Endodermal cell (in vitro differentiated cells): Measurements from ENCODE around the gene RELA. TPM values are rescaled to one million over a fixed set of nuclear protein-coding genes. Genes with fewer than 3 reads are reported as not detected.

ENCODE experiments used
- DNase-seq: peaks from one replicate; pipeline ENCODE4 v3.0.0-alpha.2; 2017
- H3K27ac ChIP-seq: 2 replicates; pipeline ENCODE4 v1.5.1; 2013; ENCODE audit warnings: mild to moderate bottlenecking, low read depth, low read length, moderate library complexity
- H3K27me3 ChIP-seq: 2 replicates; pipeline ENCODE4 v1.6.1; 2013; ENCODE audit warnings: mild to moderate bottlenecking, low read length, moderate library complexity; ENCODE audit not compliant: insufficient read depth, control insufficient read depth, poor library complexity, severe bottlenecking
- H3K36me3 ChIP-seq: 2 replicates; pipeline ENCODE4 v1.7.0; 2013; ENCODE audit warnings: mild to moderate bottlenecking, low read length, moderate library complexity; ENCODE audit not compliant: control insufficient read depth, insufficient read depth
- H3K4me1 ChIP-seq: one replicate; pipeline ENCODE4 v1.7.0; 2013; ENCODE audit warnings: low read length; ENCODE audit not compliant: control insufficient read depth, insufficient read depth
- H3K4me3 ChIP-seq: 2 replicates; pipeline ENCODE4 v1.5.1; 2013; ENCODE audit warnings: mild to moderate bottlenecking, low read length, moderate library complexity
- H3K9ac ChIP-seq: 2 replicates; pipeline ENCODE4 v1.6.1; 2013; ENCODE audit warnings: mild to moderate bottlenecking, low read length, moderate library complexity; ENCODE audit not compliant: poor library complexity, severe bottlenecking; ENCODE audit errors: extremely low read depth
- H3K9me3 ChIP-seq: 2 replicates; pipeline ENCODE4 v1.6.1; 2013; ENCODE audit warnings: mild to moderate bottlenecking, low read length, moderate library complexity; ENCODE audit not compliant: control insufficient read depth
- H3K27ac Mint-ChIP-seq: 2 replicates; pipeline ENCODE4 v1.8.0; 2020; ENCODE audit warnings: mixed read lengths
- H3K27me3 Mint-ChIP-seq: 2 replicates; pipeline ENCODE4 v1.8.0; 2021; ENCODE audit warnings: mild to moderate bottlenecking, mixed read lengths; ENCODE audit not compliant: insufficient read depth
- H3K36me3 Mint-ChIP-seq: 2 replicates; pipeline ENCODE4 v1.8.0; 2020; ENCODE audit warnings: low read depth, mixed read lengths
- H3K4me1 Mint-ChIP-seq: 2 replicates; pipeline ENCODE4 v1.8.0; 2020; ENCODE audit warnings: mixed read lengths
- H3K4me3 Mint-ChIP-seq: 2 replicates; pipeline ENCODE4 v1.8.0; 2020; ENCODE audit warnings: mild to moderate bottlenecking, moderate library complexity, mixed read lengths
- H3K9me3 Mint-ChIP-seq: 2 replicates; pipeline ENCODE4 v1.8.0; 2020; ENCODE audit warnings: mild to moderate bottlenecking, mixed read lengths
- WGBS, 2 experiments: methylation state at CpG; one replicate each; pipeline versions ENCODE4 v1.1.5 to v1.1.7; 2013; ENCODE audit warnings: missing lambda C conversion rate in 2 of 2, mixed read lengths in 1 of 2; ENCODE audit not compliant: insufficient coverage in 1 of 2, insufficient read length in 1 of 2; 5-methylcytosine and 5-hydroxymethylcytosine counted together
- total RNA-seq, 2 donors: library from RNA; stranded (reverse); fragmentation: NEBNext Ultra II Directional in 1 of 2; extraction: Animal tissue kit (Norgen Biotek cat#: 25700) in 1 of 2; gene quantifications; 2 replicates in 1 of 2; 3 replicates in 1 of 2; pipeline ENCODE4 v1.2.1, GENCODE V29; 2021
- TF ChIP-seq, protein P1 (sequence below): fragments of 200-600 bp; sonication (generic); conservative IDR thresholded peaks from 2 replicates; pipeline ENCODE4 v1.5.0; 2021; ENCODE audit warnings: antibody characterized with exemption, mild to moderate bottlenecking

The RELA gene
- total RNA-seq, 2 donors from 2014 or later, result 40.2 to 41.1 TPM

DNA sequence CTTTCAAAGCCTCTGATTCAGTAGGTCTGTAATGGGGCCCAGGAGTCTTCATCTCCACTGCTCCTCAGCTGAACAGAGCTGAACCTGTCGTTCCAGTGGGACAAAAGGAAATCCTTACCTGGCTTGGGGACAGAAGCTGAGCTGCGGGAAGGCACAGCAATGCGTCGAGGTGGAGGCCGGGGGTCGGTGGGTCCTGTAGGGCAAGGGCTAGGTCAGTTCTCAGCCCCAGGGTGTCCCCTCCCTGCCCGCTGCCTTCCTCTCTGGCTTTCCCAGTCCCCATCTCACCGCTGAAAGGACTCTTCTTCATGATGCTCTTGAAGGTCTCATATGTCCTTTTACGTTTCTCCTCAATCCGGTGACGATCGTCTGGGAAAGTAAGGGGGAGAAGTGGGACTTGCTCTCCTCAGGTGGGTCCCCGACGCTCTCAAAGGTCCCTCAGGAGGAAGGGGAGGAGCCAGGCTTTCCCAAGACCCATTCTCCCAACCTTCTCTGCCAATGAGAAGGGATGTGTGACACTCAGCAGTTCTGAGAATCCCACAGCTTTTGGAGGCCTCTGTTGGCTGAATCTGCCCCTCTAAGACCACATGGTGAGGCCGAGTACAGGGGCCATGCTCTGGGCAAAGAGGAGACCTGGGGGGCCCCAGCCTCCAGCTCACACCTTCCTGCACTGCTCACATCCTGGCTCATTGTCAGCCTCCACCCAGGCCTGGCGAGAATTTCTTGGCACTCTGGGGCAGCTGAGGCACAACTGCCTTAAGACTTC lies 7.0 kb downstream of the RELA start:
- Mint-ChIP-seq H3K4me1 (peaks cover 15% of the 10 kb centered on the region), H3K4me3 (no peak overlapping the region), H3K9me3 (no peaks in the 10 kb centered on the region), H3K36me3 (peaks cover 62% of the 10 kb centered on the region), H3K27me3 (no peaks in the 10 kb centered on the region), H3K27ac (no peak overlapping the region)
- Histone ChIP-seq H3K27ac (no peak overlapping the region), H3K36me3 (peaks cover 68% of the 10 kb centered on the region), H3K4me1 (no peaks in the 10 kb centered on the region), H3K9ac (no peak overlapping the region), H3K9me3 (no peaks in the 10 kb centered on the region), H3K4me3 (no peak overlapping the region), H3K27me3 (no peaks in the 10 kb centered on the region)
- peak; percentile 42 for DNase-seq
- TF ChIP-seq, protein P1, sequence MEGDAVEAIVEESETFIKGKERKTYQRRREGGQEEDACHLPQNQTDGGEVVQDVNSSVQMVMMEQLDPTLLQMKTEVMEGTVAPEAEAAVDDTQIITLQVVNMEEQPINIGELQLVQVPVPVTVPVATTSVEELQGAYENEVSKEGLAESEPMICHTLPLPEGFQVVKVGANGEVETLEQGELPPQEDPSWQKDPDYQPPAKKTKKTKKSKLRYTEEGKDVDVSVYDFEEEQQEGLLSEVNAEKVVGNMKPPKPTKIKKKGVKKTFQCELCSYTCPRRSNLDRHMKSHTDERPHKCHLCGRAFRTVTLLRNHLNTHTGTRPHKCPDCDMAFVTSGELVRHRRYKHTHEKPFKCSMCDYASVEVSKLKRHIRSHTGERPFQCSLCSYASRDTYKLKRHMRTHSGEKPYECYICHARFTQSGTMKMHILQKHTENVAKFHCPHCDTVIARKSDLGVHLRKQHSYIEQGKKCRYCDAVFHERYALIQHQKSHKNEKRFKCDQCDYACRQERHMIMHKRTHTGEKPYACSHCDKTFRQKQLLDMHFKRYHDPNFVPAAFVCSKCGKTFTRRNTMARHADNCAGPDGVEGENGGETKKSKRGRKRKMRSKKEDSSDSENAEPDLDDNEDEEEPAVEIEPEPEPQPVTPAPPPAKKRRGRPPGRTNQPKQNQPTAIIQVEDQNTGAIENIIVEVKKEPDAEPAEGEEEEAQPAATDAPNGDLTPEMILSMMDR, result no peak
- 93 to 95% methylated on average over 10 to 16 of the region's 16 CpGs for WGBS, 2 experiments

DNA sequence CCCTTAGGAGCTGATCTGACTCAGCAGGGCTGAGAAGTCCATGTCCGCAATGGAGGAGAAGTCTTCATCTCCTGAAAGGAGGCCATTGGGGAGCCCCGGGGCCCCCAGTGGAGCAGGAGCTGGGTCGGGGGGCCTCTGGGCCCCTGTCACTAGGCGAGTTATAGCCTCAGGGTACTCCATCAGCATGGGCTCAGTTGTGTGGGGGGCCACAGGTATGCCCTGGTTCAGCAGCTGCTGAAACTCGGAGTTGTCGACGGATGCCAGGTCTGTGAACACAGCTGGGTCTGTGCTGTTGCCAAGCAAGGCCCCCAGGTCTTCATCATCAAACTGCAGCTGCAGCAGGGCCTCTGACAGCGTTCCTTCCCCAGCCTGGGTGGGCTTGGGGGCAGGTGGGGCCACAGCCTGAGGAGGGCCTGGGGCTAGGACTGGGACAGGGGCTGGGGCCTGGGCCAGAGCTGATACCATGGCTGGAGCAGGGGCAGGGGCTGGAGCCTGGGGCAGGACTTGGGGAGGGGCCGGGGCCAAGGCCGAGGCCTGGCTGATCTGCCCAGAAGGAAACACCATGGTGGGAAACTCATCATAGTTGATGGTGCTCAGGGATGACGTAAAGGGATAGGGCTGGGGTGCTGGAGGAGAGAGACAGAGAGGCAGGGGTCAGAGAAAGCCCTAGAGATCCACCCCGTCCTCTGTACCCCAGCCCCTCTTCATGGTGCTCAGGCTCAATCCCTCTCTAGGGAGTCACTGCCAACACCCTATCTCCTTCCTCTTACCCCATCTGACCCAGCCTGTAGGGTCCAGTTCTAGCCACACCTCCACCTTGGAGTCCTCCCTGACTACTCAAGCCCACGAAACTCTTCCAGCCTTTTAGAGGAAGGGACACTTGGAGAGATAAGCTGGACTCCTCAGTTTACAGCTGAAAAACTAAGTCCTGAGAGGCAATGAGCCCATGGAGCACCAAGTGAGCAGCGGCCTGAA lies 8.1 kb downstream of the RELA start:
- DNase-seq, result peak; percentile 41
- Mint-ChIP-seq H3K9me3 (no peaks in the 10 kb centered on the region), H3K4me3 (no peak overlapping the region), H3K4me1 (peaks cover 15% of the 10 kb centered on the region), H3K27me3 (no peaks in the 10 kb centered on the region), H3K27ac (peak overlapping the region; percentile 39), H3K36me3 (peaks cover 53% of the 10 kb centered on the region)
- no peak overlapping the region for H3K27ac ChIP-seq
- no peaks in the 10 kb centered on the region for H3K27me3 ChIP-seq
- H3K36me3 ChIP-seq, result peaks cover 60% of the 10 kb centered on the region
- H3K9ac ChIP-seq, result no peak overlapping the region
- H3K9me3 ChIP-seq, result no peaks in the 10 kb centered on the region
- no peak overlapping the region for H3K4me3 ChIP-seq
- WGBS, 2 experiments, result 94 to 95% methylated on average over 7 to 14 of the region's 14 CpGs
- no peaks in the 10 kb centered on the region for H3K4me1 ChIP-seq
- TF ChIP-seq, protein P1, result no peak
